ENCODE results near the gene AGPAT3. TPM values are rescaled to one million over a fixed set of nuclear protein-coding genes. Genes with fewer than 3 reads are reported as not detected.

AGPAT3 gene
- total RNA-seq, 1 donor from 2014 or later = 7.8 TPM

DNA sequence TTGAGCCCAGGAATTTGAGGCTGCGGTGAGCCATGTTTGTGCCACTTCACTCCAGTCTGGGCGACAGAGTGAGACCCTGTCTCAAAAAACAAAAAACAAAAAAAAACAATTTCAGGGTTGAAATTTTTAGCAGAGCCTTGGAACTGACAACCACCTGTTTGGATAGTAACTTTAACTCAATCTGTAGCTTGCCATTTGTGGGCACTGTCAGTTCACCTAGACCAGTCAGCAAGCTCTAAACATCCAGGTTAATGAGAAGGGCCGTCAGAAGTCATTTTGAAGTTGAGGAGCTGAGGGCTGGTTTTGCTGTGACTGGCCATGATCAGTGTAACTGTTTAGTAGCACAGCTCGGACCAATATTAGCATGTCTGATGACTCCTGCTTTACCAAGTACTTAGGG lies 155.5 kb downstream of the AGPAT3 start:
- H3K9me3 ChIP-seq (ENCODE audit: low read depth) = no peaks in the 10 kb centered on the region
- H3K4me3 ChIP-seq = no peak overlapping the region
- no peak overlapping the region for H3K27ac Mint-ChIP-seq

DNA sequence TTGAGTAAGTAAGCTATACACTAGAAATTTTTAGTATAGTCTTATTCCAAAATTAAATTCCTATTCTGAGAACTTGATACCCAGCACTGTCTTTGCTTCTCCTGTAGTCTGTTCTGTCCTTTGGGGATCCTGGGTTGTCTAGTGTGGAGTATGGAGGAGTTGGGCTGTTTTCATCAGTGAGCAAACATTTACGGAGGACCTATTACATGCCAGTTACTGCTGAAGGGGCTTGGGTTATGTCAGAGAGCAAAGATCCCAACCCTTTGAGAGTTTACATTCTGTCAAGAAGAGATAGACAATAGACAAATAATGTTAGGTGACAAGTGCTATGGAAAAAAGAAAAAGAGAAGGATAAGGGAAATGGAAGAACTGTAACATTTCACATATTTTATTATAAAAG lies 156.0 kb downstream of the AGPAT3 start:
- Histone ChIP-seq H3K4me1 (peaks cover 15% of the 10 kb centered on the region), H3K9ac (no peak overlapping the region), H3K27ac (no peak overlapping the region), H3K4me2 (no peak overlapping the region), H4K20me1 (ENCODE audit: low read depth) (peaks cover 75% of the 10 kb centered on the region), H3K36me3 (no peaks in the 10 kb centered on the region), H3K4me3 (no peak overlapping the region), H3K79me2 (ENCODE audit: low read depth) (peaks cover 100% of the 10 kb centered on the region), H3K27me3 (no peaks in the 10 kb centered on the region), H2AFZ (replicated peaks) (no peak overlapping the region), H3F3A (ENCODE audit: low read depth) (peaks cover 7% of the 10 kb centered on the region), H3K9me3 (ENCODE audit: low read depth) (no peaks in the 10 kb centered on the region)
- no peaks in the 10 kb centered on the region for H3K9me3 Mint-ChIP-seq
- H3K4me3 Mint-ChIP-seq = no peak overlapping the region
- TF ChIP-seq EZH2phosphoT487 (IDR thresholded peaks at IDR 0.05) = no peak
- TF ChIP-seq CTCF (IDR thresholded peaks at IDR 0.05) = no peak
- TF ChIP-seq EZH2 (IDR thresholded peaks at IDR 0.05) = no peak
- no peaks in the 10 kb centered on the region for H3K36me3 Mint-ChIP-seq
- peaks cover 31% of the 10 kb centered on the region for H3K4me1 Mint-ChIP-seq
- DNase-seq (ENCODE audit: low spot score) = no peak
- H3K27ac Mint-ChIP-seq = no peak overlapping the region
- H3K27me3 Mint-ChIP-seq (ENCODE audit: insufficient read depth, low read depth) = peaks cover 4% of the 10 kb centered on the region

More for the DNA sequence above, 155.5 kb downstream of the AGPAT3 start:
- Histone ChIP-seq H3F3A (ENCODE audit: low read depth) (peaks cover 7% of the 10 kb centered on the region), H3K9ac (no peak overlapping the region), H2AFZ (replicated peaks) (no peak overlapping the region), H3K4me1 (peaks cover 12% of the 10 kb centered on the region), H4K20me1 (ENCODE audit: low read depth) (peaks cover 74% of the 10 kb centered on the region), H3K36me3 (no peaks in the 10 kb centered on the region), H3K27ac (no peak overlapping the region), H3K4me2 (no peak overlapping the region), H3K79me2 (ENCODE audit: low read depth) (peaks cover 100% of the 10 kb centered on the region), H3K27me3 (no peaks in the 10 kb centered on the region)
- no peaks in the 10 kb centered on the region for H3K9me3 Mint-ChIP-seq
- H3K27me3 Mint-ChIP-seq (ENCODE audit: insufficient read depth, low read depth) = peaks cover 1% of the 10 kb centered on the region
- no peaks in the 10 kb centered on the region for H3K36me3 Mint-ChIP-seq
- peaks cover 27% of the 10 kb centered on the region for H3K4me1 Mint-ChIP-seq
- TF ChIP-seq EZH2 (IDR thresholded peaks at IDR 0.05) (no peak), EZH2phosphoT487 (IDR thresholded peaks at IDR 0.05) (no peak), CTCF (IDR thresholded peaks at IDR 0.05) (no peak)
- no peak for DNase-seq (ENCODE audit: low spot score)
- H3K4me3 Mint-ChIP-seq = no peak overlapping the region

DNA sequence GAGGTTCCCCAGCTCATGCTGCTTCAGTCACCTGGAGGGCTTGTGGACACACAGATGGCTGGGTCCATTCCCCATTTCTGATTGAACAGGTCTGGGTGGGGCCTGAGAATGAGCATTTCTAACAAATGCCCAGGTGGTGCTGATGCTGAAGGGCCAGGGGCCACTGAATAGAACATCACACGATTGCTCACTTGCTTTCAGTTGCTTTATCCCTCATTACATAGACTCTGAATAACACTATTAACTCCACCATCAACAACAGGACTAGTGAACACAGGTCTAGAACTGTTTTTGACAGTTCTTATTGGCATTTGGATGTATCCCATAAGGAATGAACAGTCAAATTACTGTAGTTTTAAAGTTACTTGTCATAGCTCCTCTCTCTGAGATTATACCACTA lies 159.2 kb downstream of the AGPAT3 start:
- Histone ChIP-seq H3K9ac (no peak overlapping the region), H3K4me1 (peaks cover 26% of the 10 kb centered on the region), H3K27me3 (no peaks in the 10 kb centered on the region), H2AFZ (replicated peaks) (no peak overlapping the region), H3K9me3 (ENCODE audit: low read depth) (no peaks in the 10 kb centered on the region), H3K27ac (no peak overlapping the region), H4K20me1 (ENCODE audit: low read depth) (peaks cover 80% of the 10 kb centered on the region), H3K79me2 (ENCODE audit: low read depth) (peaks cover 100% of the 10 kb centered on the region), H3K4me3 (no peak overlapping the region), H3F3A (ENCODE audit: low read depth) (peaks cover 7% of the 10 kb centered on the region), H3K36me3 (no peaks in the 10 kb centered on the region), H3K4me2 (no peak overlapping the region)
- no peak overlapping the region for H3K27ac Mint-ChIP-seq
- peaks cover 7% of the 10 kb centered on the region for H3K27me3 Mint-ChIP-seq (ENCODE audit: insufficient read depth, low read depth)
- no peak for TF ChIP-seq CTCF (IDR thresholded peaks at IDR 0.05)
- no peak for TF ChIP-seq EZH2phosphoT487 (IDR thresholded peaks at IDR 0.05)
- no peak for TF ChIP-seq EZH2 (IDR thresholded peaks at IDR 0.05)
- H3K36me3 Mint-ChIP-seq = peaks cover 8% of the 10 kb centered on the region
- DNase-seq (ENCODE audit: low spot score) = no peak
- H3K4me1 Mint-ChIP-seq = peaks cover 35% of the 10 kb centered on the region
- no peak overlapping the region for H3K4me3 Mint-ChIP-seq
- peaks cover 6% of the 10 kb centered on the region for H3K9me3 Mint-ChIP-seq
